DOHH2 (cell line): ENCODE data around the gene VPS9D1.

ENCODE experiments used
- CTCF ChIP-seq: fragments of 200-600 bp; sonication (generic); IDR thresholded peaks from one replicate; pipeline ENCODE4 v1.5.1; 2014; ENCODE audit warnings: antibody characterized with exemption, mild to moderate bottlenecking, low read depth, low read length; ENCODE audit not compliant: poor library complexity, severe bottlenecking
- EZH2phosphoT487 ChIP-seq: fragments of 200-600 bp; sonication (generic); IDR thresholded peaks from 2 replicates; pipeline ENCODE4 v1.6.1; 2017; ENCODE audit warnings: borderline replicate concordance, mild to moderate bottlenecking, antibody characterized with exemption, low read length, moderate library complexity, mixed read lengths

- TF ChIP-seq CTCF (no peak), EZH2phosphoT487 (no peak)
These were observed 34.1 kb downstream of the VPS9D1 start, which contains the start of gene CDK10 for GRCh38 chr16:89686520-89687091.
